ENCODE results near the gene METTL13.
"Not testable (repeated sequence)": the region's sequence is repeated elsewhere in the genome, so short reads cannot be mapped to it uniquely, and the experiment has no call there.

METTL13 gene

DNA sequence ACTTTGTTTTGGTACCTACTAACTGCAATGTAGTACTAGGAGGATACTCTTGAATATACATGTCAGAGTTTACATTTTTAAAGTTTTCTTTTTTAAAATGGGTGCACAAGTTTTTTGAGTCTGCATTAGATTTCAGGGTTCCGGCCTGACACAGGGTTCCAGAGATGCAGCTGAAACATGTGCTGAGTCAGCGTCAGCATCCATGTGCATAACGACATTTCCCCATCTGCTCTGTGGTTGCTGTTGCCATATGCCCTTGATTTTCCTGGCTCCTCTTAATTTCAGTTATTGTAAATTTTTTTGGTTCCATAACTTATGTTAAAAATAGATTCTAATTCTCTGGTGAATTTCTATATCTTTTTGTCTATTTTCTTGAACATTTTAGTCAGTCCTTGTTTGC is 12.3 kb upstream of the METTL13 start:
- no peak for DNase-seq

DNA sequence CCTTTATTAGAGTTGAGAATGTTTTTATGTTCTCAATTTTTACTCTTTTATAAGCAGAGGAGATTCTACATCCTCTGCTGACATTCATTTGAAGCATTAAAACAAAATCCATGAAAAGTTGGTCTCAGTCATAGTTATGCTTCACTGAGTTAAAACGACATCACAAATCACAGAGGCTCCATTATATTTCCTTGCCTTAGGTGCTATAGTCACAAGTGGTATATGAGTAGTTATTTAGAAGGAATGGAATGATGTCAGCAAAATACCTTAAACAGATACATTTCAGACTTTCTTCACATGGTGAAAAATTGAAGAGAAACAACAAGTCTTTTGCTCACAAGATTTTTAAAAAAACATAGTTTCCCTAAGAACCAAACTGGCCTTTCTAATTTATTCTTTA is 11.7 kb upstream of the METTL13 start:
- no peak for DNase-seq

DNA sequence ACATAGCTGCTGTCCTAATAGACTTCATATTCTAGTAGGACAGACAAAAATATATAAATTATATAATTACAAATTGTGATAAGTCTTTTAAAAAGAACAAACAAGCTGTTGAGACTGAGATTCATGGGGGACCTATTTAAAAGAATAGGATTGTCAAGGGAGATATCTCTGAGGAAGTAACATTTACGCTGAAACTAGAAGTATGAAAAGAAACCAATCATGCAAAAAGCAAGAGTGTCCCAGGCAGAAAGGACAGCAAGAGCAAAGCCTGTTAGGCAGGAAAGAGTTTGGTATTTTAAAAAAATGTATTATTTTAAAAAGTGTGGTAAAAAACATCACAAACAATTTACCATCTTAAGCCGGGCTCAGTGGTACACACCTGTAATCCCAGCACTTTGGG is 9.1 kb upstream of the METTL13 start:
- DNase-seq: no peak

DNA sequence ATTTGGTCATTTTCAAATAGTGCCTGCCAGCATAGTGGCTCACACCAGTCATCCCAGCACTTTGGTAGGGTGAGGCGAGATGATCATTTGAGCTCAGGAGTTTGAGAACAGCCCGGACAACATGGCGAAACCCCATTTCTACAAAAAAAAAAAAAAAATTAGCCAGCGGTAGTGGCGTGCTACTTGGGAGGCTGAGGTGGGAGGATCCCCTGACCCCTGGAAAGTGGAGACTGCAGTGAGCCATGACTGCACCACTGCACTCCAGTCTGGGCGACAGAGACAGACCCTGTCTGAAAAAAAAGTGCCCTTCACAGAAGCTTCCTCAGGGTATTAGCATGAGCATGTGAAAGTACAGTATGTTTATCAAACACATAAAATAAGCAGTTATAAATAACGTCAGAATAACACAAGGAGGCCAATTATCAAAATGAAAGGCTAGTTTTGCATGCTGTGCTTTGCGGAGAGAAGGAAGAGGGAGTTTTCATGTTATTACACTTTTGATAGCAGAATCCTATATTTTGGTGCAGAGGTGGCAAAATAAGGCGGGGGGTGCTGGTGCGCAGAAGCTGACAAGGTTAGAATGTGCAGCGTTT is 781 bp upstream of the METTL13 start:
- no peak for DNase-seq

DNA sequence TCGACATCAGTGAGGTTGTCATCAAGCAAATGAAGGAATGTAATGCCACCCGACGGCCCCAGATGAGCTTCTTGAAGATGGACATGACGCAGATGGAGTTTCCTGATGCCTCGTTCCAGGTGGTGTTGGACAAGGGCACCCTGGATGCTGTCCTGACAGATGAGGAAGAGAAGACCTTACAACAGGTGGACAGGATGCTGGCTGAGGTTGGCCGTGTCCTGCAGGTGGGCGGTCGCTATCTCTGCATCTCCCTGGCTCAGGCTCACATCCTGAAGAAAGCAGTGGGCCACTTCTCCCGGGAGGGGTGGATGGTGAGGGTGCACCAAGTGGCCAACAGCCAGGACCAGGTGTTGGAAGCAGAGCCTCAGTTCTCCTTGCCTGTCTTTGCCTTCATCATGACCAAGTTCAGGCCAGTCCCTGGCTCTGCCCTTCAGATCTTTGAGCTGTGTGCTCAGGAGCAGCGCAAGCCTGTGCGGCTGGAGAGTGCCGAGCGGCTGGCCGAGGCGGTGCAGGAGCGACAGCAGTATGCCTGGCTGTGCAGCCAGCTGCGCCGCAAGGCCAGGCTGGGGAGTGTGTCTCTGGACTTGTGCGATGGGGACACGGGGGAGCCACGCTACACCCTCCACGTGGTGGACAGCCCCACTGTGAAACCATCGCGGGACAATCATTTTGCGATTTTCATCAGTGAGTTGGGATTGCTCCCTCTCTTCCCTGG is 2.5 kb downstream of the METTL13 start:
- DNase-seq: no peak

DNA sequence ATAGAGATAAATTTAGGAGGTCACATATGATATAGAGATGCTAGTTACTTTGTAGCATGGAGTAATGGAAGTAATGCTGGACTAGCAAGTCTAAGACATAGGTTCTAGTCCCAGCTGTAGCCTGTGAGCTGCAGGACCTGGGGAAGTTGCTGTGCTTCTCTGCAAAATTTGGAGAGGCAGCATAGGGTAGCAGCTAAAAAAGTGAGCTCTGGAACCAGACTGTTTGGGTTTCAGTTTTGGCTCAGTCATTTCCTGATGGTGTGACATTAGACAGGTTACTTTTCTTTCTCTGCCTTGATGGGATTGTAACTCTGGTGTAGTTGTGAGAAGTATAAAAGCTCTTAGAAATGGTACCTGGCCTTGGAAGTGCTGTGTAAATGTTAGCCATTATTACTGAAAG is 3.3 kb downstream of the METTL13 start:
- no peak for DNase-seq

DNA sequence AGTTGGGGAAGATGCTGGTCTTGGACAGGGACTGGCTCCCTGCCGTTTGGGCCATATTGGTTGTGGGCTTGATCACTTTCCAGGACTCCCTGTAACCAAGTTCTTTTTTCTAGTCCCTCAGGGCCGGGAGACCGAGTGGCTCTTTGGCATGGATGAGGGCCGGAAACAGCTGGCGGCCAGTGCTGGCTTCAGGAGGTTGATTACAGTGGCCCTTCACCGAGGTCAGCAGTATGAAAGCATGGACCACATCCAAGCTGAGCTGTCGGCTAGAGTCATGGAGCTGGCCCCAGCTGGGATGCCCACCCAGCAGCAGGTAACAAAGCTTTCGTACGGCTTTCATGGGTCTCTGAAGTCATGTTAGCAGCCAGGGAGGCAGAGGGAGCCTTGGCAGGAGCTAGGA is 4.3 kb downstream of the METTL13 start:
- no peak for DNase-seq

DNA sequence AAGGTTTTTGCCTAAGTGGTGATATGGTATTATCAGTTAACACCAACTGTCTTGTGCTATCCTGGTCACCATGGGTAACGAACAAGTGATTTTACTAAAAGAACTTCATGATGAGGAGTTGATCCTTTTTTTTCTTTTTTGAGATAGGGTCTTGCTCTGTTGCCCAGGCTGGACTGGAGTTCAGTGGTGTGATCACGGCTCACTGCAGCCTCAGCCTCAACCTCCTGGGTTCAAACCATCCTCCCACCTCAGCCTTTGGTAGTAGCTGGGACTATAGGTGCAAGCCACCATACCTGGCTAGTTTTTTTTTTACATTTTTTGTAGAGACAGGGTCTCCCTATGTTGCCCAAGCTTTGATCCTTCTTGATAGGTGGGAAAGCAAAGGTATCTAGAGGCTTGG is 5.1 kb downstream of the METTL13 start:
- no peak for DNase-seq

DNA sequence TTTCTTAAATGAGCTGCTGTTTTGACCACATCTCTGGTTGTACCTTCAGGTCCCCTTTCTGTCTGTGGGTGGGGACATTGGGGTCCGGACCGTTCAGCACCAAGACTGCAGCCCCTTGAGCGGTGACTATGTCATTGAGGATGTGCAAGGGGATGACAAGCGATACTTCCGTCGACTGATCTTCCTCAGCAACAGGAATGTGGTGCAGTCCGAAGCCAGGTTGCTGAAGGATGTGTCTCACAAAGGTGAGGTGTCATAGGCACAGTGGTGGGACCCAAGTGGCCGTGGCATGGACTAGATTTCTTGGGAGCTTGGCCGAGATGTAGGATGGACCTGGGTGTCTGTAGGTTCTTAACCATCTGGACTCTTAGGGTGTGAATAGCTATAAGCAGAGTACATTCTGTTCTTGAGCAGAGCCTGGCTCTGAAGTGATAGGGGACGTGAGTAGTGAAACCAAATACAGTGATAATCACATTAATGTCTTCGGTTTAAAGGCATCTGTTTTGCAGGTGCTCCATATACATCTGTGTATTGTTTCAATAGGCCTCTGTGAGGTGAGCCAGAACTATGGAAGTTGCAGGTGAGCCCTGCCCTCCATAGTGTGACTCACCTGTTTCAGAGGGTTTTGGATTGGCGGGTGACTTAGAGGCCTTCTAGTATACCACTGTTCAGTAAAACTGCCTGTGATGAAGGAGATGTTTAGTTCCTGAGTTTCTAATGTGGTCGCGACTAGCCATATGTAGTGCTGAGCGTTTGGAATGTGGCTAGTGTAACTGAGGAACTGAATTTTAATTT is 6.4 kb downstream of the METTL13 start:
- no peak for DNase-seq

DNA sequence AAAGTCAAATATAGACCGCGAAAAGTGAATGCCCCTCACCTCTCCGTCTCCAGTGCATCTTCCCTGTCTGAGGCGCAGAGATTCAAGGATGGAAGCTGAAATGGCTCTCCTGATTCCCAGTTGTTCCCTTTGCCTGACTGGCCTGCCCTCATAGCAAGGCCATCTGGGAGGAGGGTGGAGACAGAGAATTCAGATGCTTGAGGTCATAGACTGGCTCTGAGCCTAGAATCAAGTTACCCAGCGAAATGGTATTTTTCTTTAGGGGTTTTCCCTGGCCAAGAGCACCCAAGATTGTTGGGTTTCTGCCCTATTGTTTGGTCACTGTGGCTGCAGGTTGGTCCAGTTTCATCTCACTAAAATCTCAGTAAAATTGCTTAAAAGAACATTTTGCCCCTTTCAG is 7.2 kb downstream of the METTL13 start:
- no peak for DNase-seq

DNA sequence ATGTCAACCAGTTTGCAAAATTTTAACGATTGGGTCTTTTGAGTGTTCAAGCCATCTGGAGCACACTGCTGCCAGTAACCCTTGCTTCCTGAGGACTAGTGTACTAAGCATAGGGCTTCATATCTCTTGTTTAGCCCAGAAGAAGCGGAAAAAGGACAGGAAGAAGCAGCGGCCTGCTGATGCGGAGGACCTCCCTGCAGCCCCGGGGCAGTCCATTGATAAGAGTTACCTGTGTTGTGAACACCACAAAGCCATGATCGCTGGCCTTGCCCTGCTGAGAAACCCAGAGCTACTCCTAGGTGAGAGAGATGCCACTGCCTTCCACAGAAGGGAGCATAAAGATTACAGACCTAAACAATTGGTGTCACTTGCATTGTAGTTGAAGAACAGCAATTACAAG is 8.9 kb downstream of the METTL13 start:
- no peak for DNase-seq

DNA sequence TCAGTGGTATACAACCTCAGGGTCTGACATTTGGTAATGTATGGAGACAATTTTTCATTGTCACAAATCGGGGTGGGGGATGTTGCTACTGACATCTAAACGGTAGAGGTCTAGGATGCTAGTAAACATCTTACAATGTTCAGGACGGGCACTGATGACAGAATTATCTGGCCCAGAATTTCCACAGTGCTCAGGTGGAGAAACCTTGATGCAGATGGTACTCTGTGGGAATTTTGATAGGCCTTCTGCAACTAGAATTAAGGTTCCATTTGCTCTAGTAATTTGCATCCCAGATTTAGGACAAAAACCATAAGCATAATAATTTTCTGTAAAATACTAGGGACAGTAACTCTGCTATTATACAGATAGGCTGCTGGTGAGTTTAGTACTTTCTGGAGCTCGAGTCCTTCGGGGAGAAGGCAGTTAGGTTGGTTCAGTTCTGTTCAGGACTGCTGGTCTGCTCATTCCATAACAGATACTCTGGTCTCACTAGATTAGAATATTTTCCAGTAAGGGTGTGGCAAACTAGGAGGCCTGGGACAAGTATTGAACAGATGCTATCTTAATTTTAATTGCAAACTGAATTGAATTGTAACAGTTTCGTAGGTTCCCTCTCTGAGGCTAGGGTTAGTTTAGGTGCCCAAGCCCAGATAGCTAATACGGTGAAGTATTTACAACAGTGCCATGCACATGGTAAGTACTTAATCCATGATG is 11.4 kb downstream of the METTL13 start:
- no peak for DNase-seq

DNA sequence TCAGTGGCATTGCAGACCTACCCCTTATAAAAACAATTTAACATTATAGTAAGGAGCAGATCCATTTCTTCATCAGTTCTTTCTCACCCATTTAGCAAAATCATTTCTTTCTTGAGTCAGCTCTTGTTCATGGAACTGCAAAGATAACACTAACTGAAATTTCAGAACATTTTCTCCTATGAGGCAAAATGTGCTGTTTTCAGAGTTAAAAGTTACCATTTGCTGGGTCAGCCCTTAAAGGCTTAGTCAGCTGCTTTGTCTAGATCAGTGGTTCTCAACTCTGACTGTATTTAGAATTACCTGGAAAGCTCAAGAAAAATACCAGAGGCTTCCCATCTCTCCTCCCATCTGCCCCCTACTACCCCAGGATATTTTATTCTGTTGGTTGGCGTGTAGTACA is 12.2 kb downstream of the METTL13 start:
- DNase-seq: no peak

DNA sequence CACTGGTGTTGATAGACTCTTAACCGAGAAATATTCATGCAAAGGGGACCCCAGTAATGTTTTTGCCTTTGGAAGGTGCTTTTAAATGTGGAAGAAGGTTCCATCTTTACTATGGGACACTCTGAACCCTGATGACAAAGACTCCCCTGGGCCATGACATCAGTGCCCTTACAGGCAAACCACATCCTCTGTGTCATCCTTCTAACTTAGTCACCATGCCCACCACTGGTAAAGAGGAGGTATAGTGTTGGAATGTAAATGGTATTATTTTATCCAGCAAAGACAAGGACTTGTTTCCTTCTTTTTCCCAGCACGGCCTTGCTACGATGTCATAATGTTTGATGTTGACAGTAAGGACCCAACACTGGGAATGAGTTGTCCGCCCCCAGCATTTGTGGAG is 12.6 kb downstream of the METTL13 start:
- no peak for DNase-seq

DNA sequence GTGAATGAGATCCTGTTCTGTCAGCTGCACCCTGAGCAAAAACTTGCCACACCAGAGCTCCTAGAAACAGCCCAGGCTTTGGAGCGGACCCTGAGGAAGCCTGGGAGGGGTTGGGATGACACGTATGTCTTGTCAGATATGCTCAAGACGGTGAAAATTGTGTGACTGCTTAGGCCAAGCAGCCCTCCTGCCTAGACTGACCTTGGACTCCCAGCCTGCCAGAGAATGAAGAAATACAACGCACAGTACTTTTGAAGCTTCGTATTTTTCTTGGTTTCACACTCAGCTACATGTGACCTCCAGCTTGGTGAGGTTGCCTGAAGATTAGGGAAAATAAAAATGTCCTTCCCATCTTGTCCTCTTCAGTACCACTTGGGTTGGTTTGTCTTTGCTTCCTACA is 15.1 kb downstream of the METTL13 start:
- DNase-seq: no peak

DNA sequence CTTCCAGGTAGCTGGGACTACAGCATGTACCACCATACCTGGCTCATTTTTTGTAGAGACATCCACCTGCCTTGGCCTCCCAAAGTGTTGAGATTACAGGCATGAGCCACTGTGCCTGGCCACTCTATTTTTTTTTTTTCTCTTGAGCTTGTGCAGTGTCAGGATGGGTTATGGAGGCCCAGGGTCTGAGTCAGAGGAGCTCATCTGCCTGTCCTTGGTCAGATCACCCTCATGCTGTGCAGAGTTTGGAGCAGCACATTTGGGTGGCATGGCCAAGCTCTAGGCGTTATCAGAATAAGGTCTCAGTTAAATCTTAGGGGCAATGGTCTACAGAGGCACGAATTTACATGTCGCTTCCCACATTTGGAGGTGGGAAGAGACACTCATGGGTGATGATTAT is 16.9 kb downstream of the METTL13 start:
- DNase-seq: no peak

DNA sequence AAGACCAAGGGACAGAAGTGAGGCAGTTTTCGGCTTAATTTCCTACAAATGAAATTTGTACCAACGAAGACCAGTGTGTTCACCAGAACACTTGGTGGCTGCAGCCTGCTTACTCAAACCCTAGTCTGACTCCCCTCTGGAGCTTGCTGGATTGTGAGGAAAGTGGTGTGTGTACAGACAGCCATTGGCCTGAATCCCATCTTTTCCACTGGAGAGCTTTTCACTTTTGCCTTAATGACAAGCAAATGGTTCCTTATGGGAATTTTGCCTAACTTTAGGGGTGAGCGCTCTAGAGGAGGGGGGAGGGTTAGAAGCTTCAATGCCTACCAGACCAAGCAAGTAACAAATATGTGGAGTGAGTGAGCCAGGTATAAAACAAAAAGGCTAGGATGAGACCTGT is 17.3 kb downstream of the METTL13 start:
- no peak for DNase-seq

DNA sequence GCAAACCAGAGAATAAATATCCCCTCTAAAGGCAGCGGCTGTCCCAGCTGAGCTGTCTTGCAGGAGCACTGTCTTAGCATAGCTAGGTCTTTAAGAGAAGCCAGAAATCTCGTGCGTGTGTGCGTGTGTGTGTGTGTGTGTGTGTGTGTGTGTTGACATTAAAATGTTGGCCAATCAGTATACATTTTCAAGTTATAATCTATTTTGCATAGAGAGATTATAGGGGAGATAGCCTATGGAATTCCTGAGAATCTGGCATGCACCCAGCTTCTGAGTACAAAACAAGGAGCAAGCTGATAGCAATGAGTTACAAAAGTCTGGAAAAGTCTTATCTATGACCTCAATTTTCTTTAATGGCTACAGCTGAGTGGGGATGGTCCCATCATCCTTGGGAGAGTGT is 17.7 kb downstream of the METTL13 start:
- no peak for DNase-seq

DNA sequence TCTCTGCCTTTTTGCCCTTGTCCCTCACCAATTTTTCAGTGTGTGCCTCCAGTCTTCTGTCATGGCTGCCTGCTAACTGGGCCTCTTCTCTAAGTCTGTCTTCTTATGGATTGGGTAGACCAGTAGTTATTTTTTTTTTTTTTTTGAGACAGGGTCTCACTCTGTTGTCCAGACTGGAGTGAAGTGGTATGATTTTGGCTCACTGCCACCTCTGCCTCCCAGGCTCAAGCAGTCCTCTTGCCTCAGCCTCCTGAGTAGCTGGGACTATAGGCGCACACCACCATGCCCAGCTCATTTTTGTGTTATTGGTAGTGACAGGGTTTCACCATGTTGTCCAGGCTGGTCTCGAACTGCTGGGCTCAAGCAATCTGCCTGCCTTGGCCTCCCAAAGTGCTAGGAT is 18.2 kb downstream of the METTL13 start:
- DNase-seq: not testable (repeated sequence)

DNA sequence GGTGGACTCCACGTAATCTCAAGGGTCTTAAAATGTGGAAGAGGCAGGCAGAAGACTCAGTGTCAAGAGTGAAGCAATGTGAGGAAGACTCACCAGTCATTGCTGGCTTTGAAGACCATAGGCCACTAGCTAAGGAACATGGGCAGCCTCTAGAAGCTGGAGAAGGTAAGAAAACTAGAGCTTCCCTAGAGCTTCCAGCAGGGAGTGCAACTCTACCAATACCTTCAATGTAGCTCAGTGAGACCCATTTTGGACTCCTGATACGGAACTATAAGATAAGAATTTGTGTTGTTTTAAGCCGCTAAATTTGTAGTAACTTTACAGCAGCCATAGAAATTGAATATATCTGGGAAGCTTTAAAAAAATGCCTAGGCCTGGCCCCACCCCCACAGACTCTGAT is 18.9 kb downstream of the METTL13 start:
- DNase-seq: no peak

DNA sequence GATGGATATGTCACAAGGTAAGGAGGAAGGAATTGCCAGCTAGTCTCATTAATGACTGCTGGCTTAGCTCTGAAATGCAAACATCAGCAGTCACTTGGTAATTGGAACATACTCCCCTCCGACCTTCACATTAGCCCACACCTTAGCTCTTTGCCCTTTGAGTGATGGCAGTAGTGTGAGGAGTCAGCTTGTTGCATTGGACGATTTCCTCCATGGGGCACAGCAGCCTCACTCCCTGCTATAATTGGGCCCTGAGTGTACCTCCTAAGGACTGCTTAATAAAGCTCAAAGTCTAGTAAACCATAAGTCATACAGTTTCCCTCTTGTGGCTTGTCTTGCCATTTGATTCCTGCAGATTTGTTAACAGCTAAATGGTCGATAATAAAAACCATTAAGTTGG is 19.4 kb downstream of the METTL13 start:
- no peak for DNase-seq

DNA sequence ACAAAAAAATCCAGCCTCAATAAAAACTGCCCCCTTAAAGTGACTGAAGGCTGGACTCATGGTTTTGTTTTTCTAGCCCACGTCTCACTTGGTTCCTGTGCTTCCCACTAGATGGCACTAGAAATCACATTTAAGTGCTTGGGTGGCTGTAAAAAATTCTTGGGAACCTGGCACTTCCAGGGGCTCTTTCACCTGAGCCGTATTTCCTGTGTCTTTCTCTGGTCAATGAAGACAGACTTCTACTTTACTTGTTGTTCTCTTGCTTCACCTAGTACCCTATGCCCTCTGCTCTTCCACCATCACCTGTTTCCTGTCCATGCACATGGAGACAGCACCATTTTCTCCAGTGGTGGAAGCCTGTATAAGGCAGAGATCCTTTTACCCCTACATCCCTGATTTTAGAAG is 20.0 kb downstream of the METTL13 start:
- peak; percentile 3 for DNase-seq

DNA sequence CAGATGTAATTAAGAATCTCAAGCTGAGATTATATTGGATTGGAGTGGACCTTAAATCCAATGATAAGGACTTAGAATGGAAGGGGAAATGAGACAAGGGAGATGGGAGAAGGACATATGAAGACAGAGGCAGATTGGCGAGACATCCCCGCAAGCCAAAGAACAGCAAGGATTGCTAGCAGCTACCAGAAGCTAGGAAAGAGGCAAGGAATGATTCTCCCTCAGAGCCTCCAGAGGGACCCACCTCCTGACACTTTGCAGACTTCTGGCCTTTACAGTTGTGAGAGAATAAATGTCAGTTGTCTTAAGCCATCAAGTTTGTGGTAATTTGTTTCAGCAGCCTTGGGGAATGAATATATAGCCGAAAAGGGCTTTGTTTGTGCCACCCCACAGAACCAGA is 20.7 kb downstream of the METTL13 start:
- DNase-seq: no peak

DNA sequence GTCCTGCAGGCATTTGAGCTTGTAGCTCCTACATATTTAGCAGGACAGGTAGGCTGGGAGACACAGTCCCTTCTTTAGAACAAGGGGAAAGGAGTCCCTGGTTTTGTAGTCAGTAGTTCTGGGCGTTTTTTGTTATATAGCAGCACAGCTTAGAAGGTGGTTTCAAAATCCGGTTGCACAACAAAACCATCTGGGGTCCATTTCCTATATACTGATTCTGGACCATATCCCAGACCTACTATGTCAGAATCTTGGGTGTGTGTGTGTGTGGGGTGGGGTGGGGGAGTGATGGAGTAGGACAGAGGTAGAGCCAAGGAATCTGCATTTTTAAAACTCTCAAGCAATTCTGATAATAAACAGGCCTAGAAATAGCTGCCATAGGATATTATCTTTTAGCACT is 21.6 kb downstream of the METTL13 start:
- DNase-seq: no peak
